ENCODE results near the gene EXOC6B.

DNA sequence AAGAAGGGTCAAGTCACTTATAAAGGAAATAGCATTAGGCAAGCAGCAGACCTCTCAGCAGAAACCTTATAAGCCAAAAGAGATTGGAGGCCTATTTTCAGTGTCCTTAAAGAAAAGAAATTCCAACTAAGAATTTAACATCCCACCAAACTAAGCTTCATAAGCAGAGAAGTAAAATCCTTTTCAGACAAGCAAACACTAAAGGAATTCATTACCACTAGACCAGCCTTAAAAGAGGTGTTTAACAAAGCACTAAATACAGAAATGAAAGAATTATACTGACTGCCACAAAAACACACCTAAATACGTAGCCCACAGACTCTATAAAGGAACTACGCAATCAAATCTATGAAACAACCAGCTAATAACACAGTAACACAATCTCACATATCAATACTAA is 160.4 kb downstream of the EXOC6B start:
- TF ChIP-seq, protein P1, sequence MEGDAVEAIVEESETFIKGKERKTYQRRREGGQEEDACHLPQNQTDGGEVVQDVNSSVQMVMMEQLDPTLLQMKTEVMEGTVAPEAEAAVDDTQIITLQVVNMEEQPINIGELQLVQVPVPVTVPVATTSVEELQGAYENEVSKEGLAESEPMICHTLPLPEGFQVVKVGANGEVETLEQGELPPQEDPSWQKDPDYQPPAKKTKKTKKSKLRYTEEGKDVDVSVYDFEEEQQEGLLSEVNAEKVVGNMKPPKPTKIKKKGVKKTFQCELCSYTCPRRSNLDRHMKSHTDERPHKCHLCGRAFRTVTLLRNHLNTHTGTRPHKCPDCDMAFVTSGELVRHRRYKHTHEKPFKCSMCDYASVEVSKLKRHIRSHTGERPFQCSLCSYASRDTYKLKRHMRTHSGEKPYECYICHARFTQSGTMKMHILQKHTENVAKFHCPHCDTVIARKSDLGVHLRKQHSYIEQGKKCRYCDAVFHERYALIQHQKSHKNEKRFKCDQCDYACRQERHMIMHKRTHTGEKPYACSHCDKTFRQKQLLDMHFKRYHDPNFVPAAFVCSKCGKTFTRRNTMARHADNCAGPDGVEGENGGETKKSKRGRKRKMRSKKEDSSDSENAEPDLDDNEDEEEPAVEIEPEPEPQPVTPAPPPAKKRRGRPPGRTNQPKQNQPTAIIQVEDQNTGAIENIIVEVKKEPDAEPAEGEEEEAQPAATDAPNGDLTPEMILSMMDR (IDR thresholded peaks at IDR 0.05; ENCODE audit: low read depth, low read length): no peak
- TF ChIP-seq EZH2phosphoT487 (IDR thresholded peaks at IDR 0.05; ENCODE audit: low read depth): no peak
